Lung (tissue), 12 donors: ENCODE data around the gene BAG1. TPM values are rescaled to one million over a fixed set of nuclear protein-coding genes. Genes with fewer than 3 reads are reported as not detected.
A peak's percentile ranks its signal among the peaks of the same experiment; 100 is the strongest.

ENCODE experiments used
- ATAC-seq: fragments of 200-7000 bp; cut with Tn5 transposase; one replicate; pipeline ENCODE4 v1.9.1; 2020; ENCODE audit warnings: moderate number of reproducible peaks; ENCODE audit not compliant: insufficient read depth, low FRiP score
- DNase-seq, 3 donors: peaks; one replicate each; pipeline ENCODE4 v3.0.0-alpha.2; 2013 to 2017
- H3K27ac ChIP-seq, 2 donors: one replicate each; pipeline ENCODE4 v1.5.1; 2013; ENCODE audit warnings: mild to moderate bottlenecking in 2 of 2, moderate library complexity in 2 of 2, control low read depth in 1 of 2, inconsistent platforms in 1 of 2, low read depth in 1 of 2, low read length in 1 of 2
- H3K27me3 ChIP-seq, 3 donors: one replicate each; pipeline ENCODE4 v1.5.1; 2013; ENCODE audit warnings: low read length in 2 of 3; ENCODE audit not compliant: control insufficient read depth in 3 of 3, insufficient read depth in 3 of 3
- H3K36me3 ChIP-seq, 4 donors: one replicate each; pipeline ENCODE4 v1.5.1; 2013; ENCODE audit warnings: low read length in 4 of 4, mild to moderate bottlenecking in 1 of 4, moderate library complexity in 1 of 4; ENCODE audit not compliant: control insufficient read depth in 4 of 4, insufficient read depth in 4 of 4
- H3K4me1 ChIP-seq, 5 donors: one replicate each; pipeline ENCODE4 v1.5.1; 2013; ENCODE audit warnings: low read length in 5 of 5, mild to moderate bottlenecking in 2 of 5, moderate library complexity in 1 of 5; ENCODE audit not compliant: control insufficient read depth in 5 of 5, insufficient read depth in 5 of 5
- H3K4me3 ChIP-seq: one replicate; pipeline ENCODE4 v1.5.1; 2013; ENCODE audit warnings: mild to moderate bottlenecking, control low read depth, moderate library complexity
- H3K9ac ChIP-seq, 2 donors: one replicate each; pipeline ENCODE4 v1.5.1; 2013; ENCODE audit warnings: low read length in 2 of 2, control low read depth in 1 of 2; ENCODE audit not compliant: insufficient read depth in 1 of 2
- H3K9me3 ChIP-seq, 4 donors: one replicate each; pipeline ENCODE4 v1.5.1; 2013; ENCODE audit warnings: low read length in 3 of 4, mild to moderate bottlenecking in 1 of 4, moderate library complexity in 1 of 4; ENCODE audit not compliant: control insufficient read depth in 4 of 4, insufficient read depth in 3 of 4
- CTCF ChIP-seq: IDR thresholded peaks from 2 replicates; pipeline ENCODE4 v1.5.1; 2012; ENCODE audit warnings: mild to moderate bottlenecking; ENCODE audit errors: control extremely low read depth, extremely low read depth
- WGBS, 2 donors: extraction: QIAGEN DNeasy Blood & Tissue Kit; methylation state at CpG; one replicate each; pipeline ENCODE4 v1.1.7; 2013; 5-methylcytosine and 5-hydroxymethylcytosine counted together
- polyA plus RNA-seq, 2 donors: library from polyadenylated mRNA; stranded (reverse); fragments of 200-250 nt; gene quantifications; one replicate each; pipeline ENCODE4 v1.2.1, GENCODE V29; 2013
- total RNA-seq, 2 donors: library from RNA; depleted of rRNA in 1 of 2; stranded (reverse); fragments of >200 nt in 1 of 2; gene quantifications; one replicate each; pipeline ENCODE4 v1.2.1, GENCODE V29; 2014 to 2021
- donor health status: control.
- donor health status: control.
- donor health status: Bipolar disorder and iron deficiency.
- donor health status: healthy.
- donor health status: DM: yes; HTN: yes; CAD: no.

BAG1 gene
- total and polyA plus RNA-seq, 4 donors = 84.1 to 135 (median 106) TPM

GRCh38 chr9:33289496-33289895 lies 25.0 kb upstream of the BAG1 start:
- Histone ChIP-seq H3K27me3 (no peaks in the 10 kb centered on the region), H3K9me3 (no peaks in the 10 kb centered on the region), H3K9ac (peak overlapping the region; percentile 69 to 96), H3K36me3 (peaks cover 0 to 5% (median 4%) of the 10 kb centered on the region in 4 donors), H3K4me1 (peaks cover 0 to 16% (median 5%) of the 10 kb centered on the region in 5 donors), H3K4me3 (no peak overlapping the region), H3K27ac (peak overlapping the region; percentile 96 to 100)
- WGBS, 2 donors = 1 to 6% methylated on average over 10 to 12 of the region's 12 CpGs
- no peak for TF ChIP-seq CTCF
- ATAC-seq (no peak), DNase-seq (peak; percentile 25 to 35 (median 28))

- Histone ChIP-seq H3K36me3 (peaks cover 0 to 5% (median 4%) of the 10 kb centered on the region in 4 donors), H3K9ac (no peak overlapping the region), H3K9me3 (no peaks in the 10 kb centered on the region), H3K27me3 (no peaks in the 10 kb centered on the region), H3K27ac (peak overlapping the region in 1 of 2 donors; percentile 100), H3K4me3 (no peak overlapping the region), H3K4me1 (peaks cover 0 to 16% (median 5%) of the 10 kb centered on the region in 5 donors)
- WGBS, 2 donors = 59 to 74% methylated on average over 14 of the region's 14 CpGs
- no peak for TF ChIP-seq CTCF
- ATAC-seq = no peak
- DNase-seq = peak in 1 of 3 donors; percentile 11
These were observed 24.4 kb upstream of the BAG1 start for GRCh38 chr9:33288828-33289483.

GRCh38 chr9:33288235-33288634 lies 23.7 kb upstream of the BAG1 start:
- Histone ChIP-seq H3K4me1 (peaks cover 0 to 16% (median 5%) of the 10 kb centered on the region in 5 donors), H3K4me3 (no peak overlapping the region), H3K27ac (peak overlapping the region in 1 of 2 donors; percentile 56), H3K36me3 (peaks cover 4 to 7% (median 5%) of the 10 kb centered on the region in 4 donors), H3K9me3 (no peaks in the 10 kb centered on the region), H3K9ac (no peak overlapping the region), H3K27me3 (no peaks in the 10 kb centered on the region)
- no peak for TF ChIP-seq CTCF
- no peak for DNase-seq
- WGBS, 2 donors = 69 to 78% methylated on average over 4 of the region's 4 CpGs
- ATAC-seq = no peak
